T-cell (primary cell): ENCODE measurements around the gene SEC23IP. TPM values are rescaled to one million over a fixed set of nuclear protein-coding genes. Genes with fewer than 3 reads are reported as not detected.

Source experiments
- ATAC-seq, 4 experiments: fragments of 200-7000 bp in 3 of 4; fragments of 150-1000 bp in 1 of 4; cut with Tn5 transposase; replicated peaks in 1 of 4; 1 replicate in 3 of 4; 2 replicates in 1 of 4; pipeline ENCODE4 v1.10.0; 2021; ENCODE audit warnings: moderate library complexity in 3 of 4, mild to moderate bottlenecking in 2 of 4, moderate number of reproducible peaks in 1 of 4
- CTCF ChIA-PET, 2 donors: fragments of 300-600 bp; sonication (Branson Sonifier 250); formaldehyde crosslinking; loops; one replicate each; lab custom pipeline; 2022; ENCODE audit warnings: antibody characterized with exemption in 2 of 2; lab: Charles Lee
- POLR2A ChIA-PET, 2 donors: fragments of 300-600 bp; sonication (Branson Sonifier 250); formaldehyde crosslinking; loops; one replicate each; lab custom pipeline; 2022; ENCODE audit warnings: antibody characterized with exemption in 2 of 2; lab: Charles Lee
- DNase-seq, 35 experiments: peaks; one replicate each; pipeline versions ENCODE4 v3.0.0 to v3.0.0-alpha.2; 2013 to 2023
- H3K27ac ChIP-seq: one replicate; pipeline ENCODE4 v1.5.1; 2013; ENCODE audit warnings: low read length
- H3K27me3 ChIP-seq, 2 experiments: replicated peaks in 1 of 2; 1 replicate in 1 of 2; 2 replicates in 1 of 2; pipeline versions ENCODE4 v1.6.1 to v1.7.0; 2013; ENCODE audit warnings: low read length in 1 of 2, mixed read lengths in 1 of 2; ENCODE audit not compliant: control insufficient read depth in 2 of 2, insufficient read depth in 2 of 2; ENCODE audit errors: extremely low read depth in 1 of 2
- H3K36me3 ChIP-seq, 2 donors: 1 replicate in 1 of 2; 2 replicates in 1 of 2; pipeline versions ENCODE4 v1.6.1 to v1.7.0; 2013; ENCODE audit warnings: low read length in 1 of 2; ENCODE audit not compliant: control insufficient read depth in 2 of 2, insufficient read depth in 1 of 2; ENCODE audit errors: extremely low read depth in 1 of 2
- H3K4me1 ChIP-seq, 2 experiments: 1 replicate in 1 of 2; 2 replicates in 1 of 2; pipeline versions ENCODE4 v1.6.1 to v1.7.0; 2013; ENCODE audit warnings: low read length in 2 of 2, mixed read lengths in 1 of 2; ENCODE audit not compliant: insufficient read depth in 2 of 2, control insufficient read depth in 1 of 2; ENCODE audit errors: extremely low read depth in 1 of 2
- H3K4me3 ChIP-seq, 2 donors: 1 replicate in 1 of 2; 2 replicates in 1 of 2; pipeline versions ENCODE4 v1.5.1 to v1.7.0; 2013; ENCODE audit warnings: mild to moderate bottlenecking in 2 of 2, low read length in 1 of 2, moderate library complexity in 1 of 2; ENCODE audit not compliant: control insufficient read depth in 1 of 2; ENCODE audit errors: extremely low read depth in 1 of 2
- H3K9me3 ChIP-seq: 2 replicates; pipeline ENCODE4 v1.7.0; 2013
- H3K27ac Mint-ChIP-seq, 2 donors: one replicate each; pipeline ENCODE4 v1.8.0; 2020 to 2021; ENCODE audit warnings: mild to moderate bottlenecking in 2 of 2, mixed read lengths in 2 of 2
- H3K27me3 Mint-ChIP-seq, 2 donors: one replicate each; pipeline ENCODE4 v1.8.0; 2021 to 2022; ENCODE audit warnings: mixed read lengths in 2 of 2
- H3K36me3 Mint-ChIP-seq: one replicate; pipeline ENCODE4 v1.8.0; 2021; ENCODE audit warnings: mixed read lengths
- H3K4me1 Mint-ChIP-seq, 3 donors: one replicate each; pipeline ENCODE4 v1.8.0; 2020 to 2022; ENCODE audit warnings: mixed read lengths in 3 of 3, mild to moderate bottlenecking in 1 of 3
- H3K4me3 Mint-ChIP-seq, 3 donors: one replicate each; pipeline ENCODE4 v1.8.0; 2020 to 2022; ENCODE audit warnings: mild to moderate bottlenecking in 3 of 3, mixed read lengths in 3 of 3, moderate library complexity in 3 of 3
- H3K9me3 Mint-ChIP-seq, 3 donors: one replicate each; pipeline ENCODE4 v1.8.0; 2020 to 2022; ENCODE audit warnings: mixed read lengths in 3 of 3
- WGBS: methylation state at CpG from one replicate; pipeline ENCODE4 v1.1.5; 2013; ENCODE audit warnings: missing lambda C conversion rate; ENCODE audit not compliant: insufficient coverage; 5-methylcytosine and 5-hydroxymethylcytosine counted together
- total RNA-seq, 35 experiments: library from RNA in 6 of 35; stranded (reverse) in 6 of 35; fragments of 120-200 nt in 1 of 35; gene quantifications; one replicate each; pipeline versions ENCODE4 v1.2.1 to v1.2.4 and lab custom pipeline; 2013 to 2026

The SEC23IP gene
- total RNA-seq, 5 donors from 2014 or later (not counting 1 experiment from before 2014, with no cell fraction given): 33.8 to 67.1 (median 52.0) TPM

- no peak overlapping the region for H3K4me3 ChIP-seq
- POLR2A ChIA-PET: no interaction called here
- 86% methylated on average over 1 of the region's 1 CpG for WGBS
- Mint-ChIP-seq H3K4me3 (no peak overlapping the region), H3K4me1 (no peaks in the 10 kb centered on the region), H3K27me3 (peaks cover 16 to 30% of the 10 kb centered on the region in 2 donors), H3K36me3 (no peaks in the 10 kb centered on the region), H3K9me3 (peaks cover 5 to 16% (median 15%) of the 10 kb centered on the region in 3 donors), H3K27ac (no peak overlapping the region)
- ATAC-seq (no peak), DNase-seq (no peak)
- no peaks in the 10 kb centered on the region for H3K4me1 ChIP-seq
- no peaks in the 10 kb centered on the region for H3K36me3 ChIP-seq
- CTCF ChIA-PET: no interaction called here
- peaks cover 0 to 15% of the 10 kb centered on the region in 2 experiments for H3K27me3 ChIP-seq
- H3K27ac ChIP-seq: no peak overlapping the region
- H3K9me3 ChIP-seq: no peaks in the 10 kb centered on the region
Measured at GRCh38 chr10:119967066-119967465, 74.5 kb downstream of the SEC23IP start.

DNA sequence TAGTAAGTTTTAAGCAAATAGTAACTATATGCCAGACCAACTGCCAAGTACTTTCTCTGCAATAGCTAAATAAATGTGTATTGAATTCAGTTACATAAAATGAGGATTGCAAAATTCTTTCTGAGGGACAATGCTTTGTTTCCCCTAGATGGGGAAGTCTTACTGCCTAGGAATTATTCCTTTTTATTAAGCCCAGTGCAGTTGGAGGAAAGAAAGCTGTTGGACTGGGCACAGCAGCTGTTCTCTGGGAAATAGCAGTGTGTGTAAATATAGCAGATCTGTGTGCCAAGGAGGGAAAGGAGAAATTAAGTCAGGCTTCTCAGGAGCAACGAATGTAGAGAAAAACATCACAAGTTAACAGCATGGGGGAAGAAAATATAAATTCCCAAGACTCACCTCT lies 77.1 kb downstream of the SEC23IP start:
- no peak for ATAC-seq
- peaks cover 8 to 24% of the 10 kb centered on the region in 2 donors for H3K27me3 Mint-ChIP-seq
- no peaks in the 10 kb centered on the region for H3K9me3 ChIP-seq
- no peak for DNase-seq
- no CpG with 5 or more reads among the region's 1 CpG for WGBS
- H3K4me3 Mint-ChIP-seq: no peak overlapping the region
- H3K27ac Mint-ChIP-seq: no peak overlapping the region
- no peaks in the 10 kb centered on the region for H3K36me3 Mint-ChIP-seq
- no peaks in the 10 kb centered on the region for H3K4me1 ChIP-seq
- no peak overlapping the region for H3K4me3 ChIP-seq
- H3K27me3 ChIP-seq: peaks cover 0 to 17% of the 10 kb centered on the region in 2 experiments
- POLR2A ChIA-PET: no interaction called here
- no peaks in the 10 kb centered on the region for H3K4me1 Mint-ChIP-seq
- peaks cover 5 to 16% (median 15%) of the 10 kb centered on the region in 3 donors for H3K9me3 Mint-ChIP-seq
- CTCF ChIA-PET: no interaction called here
- H3K27ac ChIP-seq: no peak overlapping the region
- H3K36me3 ChIP-seq: no peaks in the 10 kb centered on the region

GRCh38 chr10:119970107-119970506 lies 77.6 kb downstream of the SEC23IP start:
- Mint-ChIP-seq H3K9me3 (peaks cover 5 to 16% (median 15%) of the 10 kb centered on the region in 3 donors), H3K4me1 (no peaks in the 10 kb centered on the region), H3K36me3 (no peaks in the 10 kb centered on the region), H3K4me3 (no peak overlapping the region), H3K27ac (no peak overlapping the region), H3K27me3 (peaks cover 9 to 22% of the 10 kb centered on the region in 2 donors)
- Histone ChIP-seq H3K27me3 (peaks cover 0 to 20% of the 10 kb centered on the region in 2 experiments), H3K27ac (no peak overlapping the region), H3K4me1 (no peaks in the 10 kb centered on the region), H3K9me3 (no peaks in the 10 kb centered on the region), H3K36me3 (no peaks in the 10 kb centered on the region), H3K4me3 (no peak overlapping the region)
- ChIA-PET CTCF (no interaction called here), POLR2A (no interaction called here)
- ATAC-seq: no peak
- DNase-seq: no peak
- no CpG with 5 or more reads among the region's 1 CpG for WGBS

- Mint-ChIP-seq H3K27ac (no peak overlapping the region), H3K27me3 (peaks cover 10 to 22% of the 10 kb centered on the region in 2 donors), H3K4me1 (no peaks in the 10 kb centered on the region), H3K4me3 (no peak overlapping the region), H3K36me3 (no peaks in the 10 kb centered on the region), H3K9me3 (peaks cover 5 to 16% (median 15%) of the 10 kb centered on the region in 3 donors)
- WGBS: no CpG with 5 or more reads among the region's 1 CpG
- ATAC-seq (no peak), DNase-seq (no peak)
- no peaks in the 10 kb centered on the region for H3K9me3 ChIP-seq
- POLR2A ChIA-PET: no interaction called here
- H3K4me3 ChIP-seq: no peak overlapping the region
- no peak overlapping the region for H3K27ac ChIP-seq
- H3K4me1 ChIP-seq: no peaks in the 10 kb centered on the region
- H3K27me3 ChIP-seq: peaks cover 0 to 17% of the 10 kb centered on the region in 2 experiments
- no peaks in the 10 kb centered on the region for H3K36me3 ChIP-seq
- CTCF ChIA-PET: no interaction called here
Measured at GRCh38 chr10:119970963-119971362, 78.4 kb downstream of the SEC23IP start.

DNA sequence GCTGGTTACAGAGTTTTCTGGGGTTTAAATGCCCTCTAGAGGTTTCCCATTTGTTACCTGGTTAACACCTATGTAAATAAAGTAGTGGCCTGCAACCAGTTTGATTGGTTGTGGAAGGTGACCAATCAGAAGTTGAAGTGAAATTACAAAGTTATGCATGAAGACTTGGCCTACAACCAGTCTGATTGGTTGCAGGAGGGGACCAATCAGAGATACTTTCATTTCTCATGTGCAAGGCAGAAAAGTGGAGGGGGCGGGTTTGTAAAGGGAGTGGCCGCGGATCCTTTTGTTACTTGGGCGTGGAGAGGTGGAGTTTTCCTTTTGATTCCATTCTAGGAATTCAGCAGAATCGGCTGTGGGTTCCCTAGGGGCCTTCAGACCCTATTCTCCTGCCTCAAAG lies 80.8 kb downstream of the SEC23IP start:
- Mint-ChIP-seq H3K9me3 (peaks cover 0 to under 1% (median 0%) of the 10 kb centered on the region in 3 donors), H3K4me1 (no peaks in the 10 kb centered on the region), H3K36me3 (no peaks in the 10 kb centered on the region), H3K4me3 (no peak overlapping the region), H3K27ac (no peak overlapping the region), H3K27me3 (peaks cover 5 to 32% of the 10 kb centered on the region in 2 donors)
- Histone ChIP-seq H3K4me3 (no peak overlapping the region), H3K27me3 (peaks cover 0 to 24% of the 10 kb centered on the region in 2 experiments), H3K27ac (no peak overlapping the region), H3K36me3 (no peaks in the 10 kb centered on the region), H3K4me1 (no peaks in the 10 kb centered on the region), H3K9me3 (no peaks in the 10 kb centered on the region)
- ChIA-PET CTCF (no interaction called here), POLR2A (no interaction called here)
- no peak for DNase-seq
- ATAC-seq: no peak
- WGBS: 68% methylated on average over 4 of the region's 5 CpGs

- Histone ChIP-seq H3K27ac (no peak overlapping the region), H3K4me1 (no peaks in the 10 kb centered on the region), H3K27me3 (peaks cover 0 to 28% of the 10 kb centered on the region in 2 experiments), H3K4me3 (no peak overlapping the region), H3K9me3 (no peaks in the 10 kb centered on the region), H3K36me3 (no peaks in the 10 kb centered on the region)
- ChIA-PET CTCF (no interaction called here), POLR2A (no interaction called here)
- DNase-seq: no peak
- WGBS: 45% methylated on average over 2 of the region's 3 CpGs
- Mint-ChIP-seq H3K27me3 (peaks cover 3 to 24% of the 10 kb centered on the region in 2 donors), H3K4me1 (no peaks in the 10 kb centered on the region), H3K4me3 (no peak overlapping the region), H3K36me3 (no peaks in the 10 kb centered on the region), H3K27ac (no peak overlapping the region), H3K9me3 (no peaks in the 10 kb centered on the region)
- no peak for ATAC-seq
Measured at GRCh38 chr10:119976421-119976820, 83.9 kb downstream of the SEC23IP start.
